ENCODE results near the gene ARHGEF12. TPM values are rescaled to one million over a fixed set of nuclear protein-coding genes. Genes with fewer than 3 reads are reported as not detected.

The ARHGEF12 gene
- total and polyA plus RNA-seq, 2 donors, result 33.7 to 167 TPM

GRCh38 chr11:120376547-120377182 is 40.5 kb downstream of the ARHGEF12 start:
- DNase-seq (ENCODE audit: extremely low spot score), result no peak
- no peak overlapping the region for H3K4me3 ChIP-seq (ENCODE audit: low read depth, low read length)
- no peak overlapping the region for H3K27ac ChIP-seq (ENCODE audit: low read depth)
- no peaks in the 10 kb centered on the region for H3K36me3 ChIP-seq (ENCODE audit: insufficient read depth)
- H3K4me1 ChIP-seq (ENCODE audit: insufficient read depth), result peaks cover 6% of the 10 kb centered on the region
- 67% methylated on average over 6 of the region's 6 CpGs for WGBS

GRCh38 chr11:120378474-120378873 is 42.3 kb downstream of the ARHGEF12 start:
- Histone ChIP-seq H3K4me3 (ENCODE audit: low read depth, low read length) (no peak overlapping the region), H3K36me3 (ENCODE audit: insufficient read depth) (no peaks in the 10 kb centered on the region), H3K27ac (ENCODE audit: low read depth) (no peak overlapping the region), H3K4me1 (ENCODE audit: insufficient read depth) (peaks cover 6% of the 10 kb centered on the region)
- DNase-seq (ENCODE audit: extremely low spot score), result no peak
- WGBS, result 82% methylated on average over 3 of the region's 3 CpGs

GRCh38 chr11:120381401-120381800 is 45.2 kb downstream of the ARHGEF12 start:
- Histone ChIP-seq H3K4me1 (ENCODE audit: insufficient read depth) (peaks cover 4% of the 10 kb centered on the region), H3K27ac (ENCODE audit: low read depth) (no peak overlapping the region), H3K4me3 (ENCODE audit: low read depth, low read length) (no peak overlapping the region), H3K36me3 (ENCODE audit: insufficient read depth) (no peaks in the 10 kb centered on the region)
- 90% methylated on average over 7 of the region's 7 CpGs for WGBS
- no peak for DNase-seq (ENCODE audit: extremely low spot score)

- 92% methylated on average over 4 of the region's 4 CpGs for WGBS
- no peak overlapping the region for H3K27ac ChIP-seq (ENCODE audit: low read depth)
- H3K36me3 ChIP-seq (ENCODE audit: insufficient read depth), result no peaks in the 10 kb centered on the region
- peaks cover 4% of the 10 kb centered on the region for H3K4me1 ChIP-seq (ENCODE audit: insufficient read depth)
- no peak for DNase-seq (ENCODE audit: extremely low spot score)
- no peak overlapping the region for H3K4me3 ChIP-seq (ENCODE audit: low read depth, low read length)
Observed at GRCh38 chr11:120383518-120384155, 47.4 kb downstream of the ARHGEF12 start.

- Histone ChIP-seq H3K4me1 (ENCODE audit: insufficient read depth) (peaks cover 4% of the 10 kb centered on the region), H3K27ac (ENCODE audit: low read depth) (no peak overlapping the region), H3K36me3 (ENCODE audit: insufficient read depth) (no peaks in the 10 kb centered on the region), H3K4me3 (ENCODE audit: low read depth, low read length) (no peak overlapping the region)
- WGBS, result 81% methylated on average over 1 of the region's 1 CpG
- no peak for DNase-seq (ENCODE audit: extremely low spot score)
Observed at GRCh38 chr11:120384476-120384875, 48.3 kb downstream of the ARHGEF12 start.

GRCh38 chr11:120385110-120385509 is 48.9 kb downstream of the ARHGEF12 start:
- WGBS, result 70% methylated on average over 5 of the region's 5 CpGs
- DNase-seq (ENCODE audit: extremely low spot score), result no peak
- Histone ChIP-seq H3K27ac (ENCODE audit: low read depth) (no peak overlapping the region), H3K4me3 (ENCODE audit: low read depth, low read length) (no peak overlapping the region), H3K4me1 (ENCODE audit: insufficient read depth) (peaks cover 4% of the 10 kb centered on the region), H3K36me3 (ENCODE audit: insufficient read depth) (no peaks in the 10 kb centered on the region)

GRCh38 chr11:120385655-120386054 is 49.4 kb downstream of the ARHGEF12 start:
- peaks cover 4% of the 10 kb centered on the region for H3K4me1 ChIP-seq (ENCODE audit: insufficient read depth)
- no peaks in the 10 kb centered on the region for H3K36me3 ChIP-seq (ENCODE audit: insufficient read depth)
- no peak for DNase-seq (ENCODE audit: extremely low spot score)
- H3K27ac ChIP-seq (ENCODE audit: low read depth), result no peak overlapping the region
- WGBS, result 70% methylated on average over 2 of the region's 2 CpGs
- H3K4me3 ChIP-seq (ENCODE audit: low read depth, low read length), result no peak overlapping the region

- Histone ChIP-seq H3K36me3 (ENCODE audit: insufficient read depth) (no peaks in the 10 kb centered on the region), H3K27ac (ENCODE audit: low read depth) (no peak overlapping the region), H3K4me1 (ENCODE audit: insufficient read depth) (peaks cover 2% of the 10 kb centered on the region), H3K4me3 (ENCODE audit: low read depth, low read length) (no peak overlapping the region)
- 92% methylated on average over 1 of the region's 1 CpG for WGBS
- DNase-seq (ENCODE audit: extremely low spot score), result no peak
Observed at GRCh38 chr11:120386318-120386717, 50.1 kb downstream of the ARHGEF12 start.

- H3K4me1 ChIP-seq (ENCODE audit: insufficient read depth), result no peaks in the 10 kb centered on the region
- H3K27ac ChIP-seq (ENCODE audit: low read depth), result no peak overlapping the region
- no peak for DNase-seq (ENCODE audit: extremely low spot score)
- no peak overlapping the region for H3K4me3 ChIP-seq (ENCODE audit: low read depth, low read length)
- 75% methylated on average over 2 of the region's 2 CpGs for WGBS
- no peaks in the 10 kb centered on the region for H3K36me3 ChIP-seq (ENCODE audit: insufficient read depth)
Observed at GRCh38 chr11:120386774-120387371, 50.7 kb downstream of the ARHGEF12 start.

- H3K27ac ChIP-seq (ENCODE audit: low read depth), result no peak overlapping the region
- H3K4me1 ChIP-seq (ENCODE audit: insufficient read depth), result peaks cover 2% of the 10 kb centered on the region
- no peaks in the 10 kb centered on the region for H3K36me3 ChIP-seq (ENCODE audit: insufficient read depth)
- H3K4me3 ChIP-seq (ENCODE audit: low read depth, low read length), result no peak overlapping the region
- no peak for DNase-seq (ENCODE audit: extremely low spot score)
Observed at GRCh38 chr11:120388261-120388660, 52.0 kb downstream of the ARHGEF12 start.

GRCh38 chr11:120389693-120390584 is 53.7 kb downstream of the ARHGEF12 start:
- Histone ChIP-seq H3K36me3 (ENCODE audit: insufficient read depth) (no peaks in the 10 kb centered on the region), H3K4me1 (ENCODE audit: insufficient read depth) (peaks cover 2% of the 10 kb centered on the region), H3K27ac (ENCODE audit: low read depth) (no peak overlapping the region), H3K4me3 (ENCODE audit: low read depth, low read length) (no peak overlapping the region)
- WGBS, result 88% methylated on average over 5 of the region's 5 CpGs
- DNase-seq (ENCODE audit: extremely low spot score), result no peak

GRCh38 chr11:120390585-120390922 is 54.3 kb downstream of the ARHGEF12 start:
- Histone ChIP-seq H3K4me3 (ENCODE audit: low read depth, low read length) (no peak overlapping the region), H3K27ac (ENCODE audit: low read depth) (no peak overlapping the region), H3K36me3 (ENCODE audit: insufficient read depth) (no peaks in the 10 kb centered on the region), H3K4me1 (ENCODE audit: insufficient read depth) (peaks cover 2% of the 10 kb centered on the region)
- DNase-seq (ENCODE audit: extremely low spot score), result no peak
- WGBS, result 82% methylated on average over 1 of the region's 1 CpG

GRCh38 chr11:120391292-120391691 is 55.1 kb downstream of the ARHGEF12 start:
- H3K36me3 ChIP-seq (ENCODE audit: insufficient read depth), result no peaks in the 10 kb centered on the region
- H3K27ac ChIP-seq (ENCODE audit: low read depth), result no peak overlapping the region
- no peak overlapping the region for H3K4me3 ChIP-seq (ENCODE audit: low read depth, low read length)
- no peak for DNase-seq (ENCODE audit: extremely low spot score)
- peaks cover 2% of the 10 kb centered on the region for H3K4me1 ChIP-seq (ENCODE audit: insufficient read depth)

Data from urinary bladder (tissue), 4 donors.